GM19238 (cell line): ENCODE results near the gene ZCCHC17.

Experiments used
- DNase-seq: peaks from one replicate; pipeline ENCODE4 v3.0.0; 2011; ENCODE audit warnings: low spot score; ENCODE audit not compliant: insufficient read length

ZCCHC17 gene

DNA sequence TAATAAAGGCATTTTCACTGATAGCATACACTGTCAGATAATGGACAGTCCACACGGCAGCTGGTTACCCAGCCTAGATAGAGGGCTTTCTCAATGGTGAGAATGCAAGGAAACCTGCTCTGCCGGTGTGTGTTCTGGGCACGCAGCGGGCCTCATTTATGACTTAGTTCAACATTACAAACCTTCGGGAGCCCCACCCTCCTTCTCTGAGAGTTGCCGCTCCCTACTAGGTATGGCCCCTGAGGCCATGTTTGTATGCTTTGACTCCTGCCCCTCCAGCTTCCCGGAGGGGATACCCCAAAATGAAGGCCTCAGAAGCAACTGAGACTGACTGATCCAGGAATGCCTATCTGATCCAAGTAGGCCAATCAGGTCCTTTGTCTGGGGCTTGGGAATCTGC is 93.2 kb downstream of the ZCCHC17 start:
- no peak for DNase-seq

DNA sequence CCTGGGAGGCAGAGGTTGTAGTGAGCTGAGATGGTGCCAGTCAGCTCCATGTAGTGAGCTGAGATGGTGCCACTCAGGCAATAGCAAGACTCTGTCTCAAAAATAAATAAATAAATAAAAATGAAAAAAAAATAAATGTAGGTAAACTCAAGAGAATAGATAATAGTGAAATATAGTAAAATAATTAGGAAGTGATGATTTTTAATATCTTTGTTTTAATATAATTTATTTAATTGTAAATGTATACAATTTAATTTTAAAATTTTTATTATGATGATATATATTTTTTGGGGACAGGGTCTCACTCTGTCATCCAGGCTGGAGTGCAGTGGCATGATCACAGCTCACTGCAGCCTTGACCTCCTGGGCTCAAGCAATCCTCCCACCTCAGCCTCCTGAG is 96.6 kb downstream of the ZCCHC17 start:
- DNase-seq, result no peak

GRCh38 chr1:31394584-31395193 is 97.9 kb downstream of the ZCCHC17 start:
- DNase-seq, result peak; percentile 85

- no peak for DNase-seq
These were observed 100.0 kb downstream of the ZCCHC17 start for GRCh38 chr1:31396633-31397351.

GRCh38 chr1:31397360-31398095 is 100.7 kb downstream of the ZCCHC17 start:
- DNase-seq, result no peak

GRCh38 chr1:31398246-31398645 is 101.4 kb downstream of the ZCCHC17 start:
- DNase-seq, result no peak

GRCh38 chr1:31399976-31400375 is 103.1 kb downstream of the ZCCHC17 start:
- DNase-seq, result no peak

- DNase-seq, result no peak
These were observed 103.6 kb downstream of the ZCCHC17 start for GRCh38 chr1:31400393-31400792.

- no peak for DNase-seq
These were observed 104.4 kb downstream of the ZCCHC17 start for GRCh38 chr1:31401241-31401640.

DNA sequence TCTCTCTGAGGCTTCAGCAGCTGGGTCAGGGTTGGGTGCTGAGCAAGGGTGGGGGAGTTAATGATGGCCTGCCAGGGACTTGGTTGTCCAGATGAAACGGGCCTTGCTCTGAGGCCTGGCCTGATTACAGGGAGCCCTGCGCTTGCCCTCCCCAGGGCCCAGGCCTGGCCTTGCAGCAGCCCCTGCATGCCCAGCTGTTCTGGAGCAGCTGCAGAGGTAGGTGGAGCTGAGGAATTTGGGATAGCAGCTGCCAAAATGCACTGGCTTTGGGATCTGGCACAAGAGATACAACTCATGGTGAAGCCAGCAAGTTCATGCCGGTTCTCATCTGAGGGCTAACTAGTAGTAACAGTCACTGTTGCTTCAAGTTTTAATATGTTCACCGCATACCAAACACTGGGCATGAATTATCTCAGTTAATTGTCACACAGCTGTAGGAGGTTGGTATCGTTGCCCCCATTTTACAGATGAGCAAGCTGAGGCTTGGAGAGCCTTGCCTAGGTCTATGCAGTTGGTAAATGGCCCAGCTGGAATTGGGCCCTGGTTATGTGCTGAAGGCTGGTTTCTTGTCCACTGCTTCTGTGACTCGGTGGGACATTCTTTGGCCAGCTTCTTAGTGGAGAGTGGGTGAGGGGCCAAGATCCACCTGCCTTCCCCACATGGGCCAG is 108.9 kb downstream of the ZCCHC17 start:
- DNase-seq, result no peak

- DNase-seq, result no peak
These were observed 110.3 kb downstream of the ZCCHC17 start for GRCh38 chr1:31407029-31407626.

DNA sequence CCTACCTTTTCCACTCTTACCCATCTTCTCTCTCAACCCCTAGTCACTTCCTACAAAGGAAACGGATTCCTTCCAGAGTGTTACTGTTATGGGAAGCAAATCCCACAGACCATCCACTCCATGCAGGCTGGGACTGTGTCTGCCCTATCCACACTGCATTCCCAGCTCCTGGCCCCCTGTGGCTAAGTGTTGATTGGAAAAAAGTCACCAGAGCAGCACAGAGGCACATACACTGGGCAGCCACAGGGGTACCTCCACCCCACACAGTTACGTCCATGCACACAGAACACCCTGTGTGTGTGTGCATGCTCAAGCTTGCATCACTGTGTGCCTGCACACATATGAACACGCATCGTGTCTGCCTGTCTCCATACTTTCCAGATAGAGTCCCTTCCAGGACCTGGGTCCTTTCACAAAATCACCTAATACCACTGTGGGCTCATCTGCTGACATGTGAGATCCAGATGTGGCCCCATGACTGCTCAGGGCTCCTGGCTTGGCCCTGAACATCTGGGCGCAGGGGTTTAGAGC is 112.0 kb downstream of the ZCCHC17 start:
- no peak for DNase-seq

- DNase-seq, result no peak
These were observed 113.4 kb downstream of the ZCCHC17 start for GRCh38 chr1:31409946-31410858.

GRCh38 chr1:31410871-31411270 is 114.0 kb downstream of the ZCCHC17 start:
- no peak for DNase-seq

- DNase-seq, result no peak
These were observed 115.4 kb downstream of the ZCCHC17 start for GRCh38 chr1:31412205-31412604.

DNA sequence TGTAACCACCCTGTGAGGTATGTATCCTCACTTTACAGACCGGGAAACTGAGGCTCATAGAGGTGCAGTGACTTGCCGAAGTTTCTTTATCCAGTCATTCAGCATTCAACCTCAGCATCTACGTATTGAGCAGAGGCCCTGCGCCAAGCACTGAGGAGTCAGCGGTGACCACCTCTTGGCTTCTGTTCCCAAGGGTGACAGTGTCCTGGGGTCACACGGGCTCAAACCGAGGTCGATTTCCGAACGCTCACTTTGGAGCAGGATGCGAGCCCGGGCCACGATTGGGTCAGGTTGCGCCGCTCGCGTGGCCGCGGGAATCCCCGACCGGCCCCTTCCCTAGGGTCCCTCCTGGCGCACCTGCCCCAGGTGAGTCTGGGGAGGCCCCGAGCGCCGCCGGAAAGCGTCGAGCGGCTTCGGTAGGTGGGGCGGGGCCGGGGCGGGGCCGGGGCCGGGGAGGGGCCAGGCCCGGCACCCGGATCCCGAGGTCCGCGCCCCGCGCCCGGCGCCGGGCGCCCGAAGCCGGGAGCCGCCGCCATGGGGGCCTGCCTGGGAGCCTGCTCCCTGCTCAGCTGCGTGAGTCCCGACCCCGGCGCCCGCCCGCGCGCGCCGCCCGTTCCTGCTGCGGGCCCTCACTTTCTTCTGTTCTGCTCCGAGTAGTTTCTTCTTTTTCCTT is 116.0 kb downstream of the ZCCHC17 start, which contains the start of gene SERINC2:
Gene SERINC2 (plus strand): TSS at position 482 of the 673 bp plus-strand sequence. CDS start 53 bp downstream, at position 535.
- peak; percentile 74 for DNase-seq

- DNase-seq, result no peak
These were observed 116.7 kb downstream of the ZCCHC17 start for GRCh38 chr1:31413405-31414001.
